PFSK-1 (cell line): ENCODE results near the gene PSMB7.

Experiments used
- POLR2AphosphoS5 ChIP-seq: IDR thresholded peaks from 2 replicates; pipeline ENCODE4 v1.6.1; 2012; ENCODE audit warnings: low read depth, mild to moderate bottlenecking, control low read depth, low read length, moderate library complexity
- REST ChIP-seq, 2 experiments: IDR thresholded peaks; 2 replicates each; pipeline versions ENCODE4 v1.6.1 to v1.8.0; 2011 to 2012; ENCODE audit warnings: low read depth in 2 of 2, low read length in 2 of 2, control low read depth in 1 of 2, inconsistent platforms in 1 of 2, mild to moderate bottlenecking in 1 of 2, moderate library complexity in 1 of 2; ENCODE audit not compliant: insufficient read depth in 1 of 2
- SIN3A ChIP-seq: IDR thresholded peaks from 2 replicates; pipeline ENCODE4 v1.6.1; 2012; ENCODE audit warnings: mild to moderate bottlenecking, low read length, moderate library complexity, borderline replicate concordance; ENCODE audit not compliant: insufficient read depth

DNA sequence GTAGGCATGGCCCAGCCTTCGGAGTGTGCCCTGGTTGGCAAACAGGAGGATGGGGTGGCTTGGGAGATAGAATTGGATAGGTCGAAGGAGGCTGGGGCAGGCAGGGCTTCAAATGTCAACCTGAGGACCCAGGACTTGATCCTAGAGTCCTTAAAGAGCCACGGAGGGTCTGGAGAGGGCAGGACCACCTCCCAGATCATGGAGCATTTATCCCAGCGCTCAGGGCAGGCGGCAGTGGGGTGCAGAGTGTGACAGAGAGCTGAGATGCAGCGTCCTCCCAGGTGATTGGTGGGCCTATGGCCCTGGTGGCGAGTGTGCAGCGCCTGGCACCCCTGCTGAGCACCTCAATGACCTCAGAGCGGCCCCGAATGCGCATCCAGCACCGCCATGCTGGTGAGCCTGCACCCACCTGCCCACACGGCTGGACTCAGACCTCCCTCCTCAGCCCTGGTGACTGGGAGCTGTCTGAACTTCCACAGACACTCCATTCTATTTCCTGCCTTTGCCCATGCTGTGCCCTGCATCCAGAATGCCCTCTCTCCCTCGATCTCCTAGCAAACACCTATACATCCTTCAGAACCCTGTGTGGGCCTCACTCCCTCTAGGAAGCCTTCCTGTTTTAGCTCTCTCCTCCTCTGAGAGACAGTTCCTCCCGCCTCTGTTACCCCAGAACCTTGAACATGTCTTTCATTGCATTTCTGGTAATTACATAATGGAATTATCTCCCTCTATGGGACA is 41.3 kb upstream of the PSMB7 start:
- no peak for TF ChIP-seq REST (IDR thresholded peaks at IDR 0.05; ENCODE audit: insufficient read depth in 1 of 2, low read depth in 2 of 2, low read length in 2 of 2)
- TF ChIP-seq SIN3A: no peak
- no peak for TF ChIP-seq POLR2AphosphoS5
